ENCODE measurements around the gene SSR4. TPM values are rescaled to one million over a fixed set of nuclear protein-coding genes. Genes with fewer than 3 reads are reported as not detected.

Gene SSR4
- total and polyA plus RNA-seq, 2 of the 8 experiments (the other 6 are each of a cell fraction or from before 2014, with no cell fraction given): 168 to 642 TPM

DNA sequence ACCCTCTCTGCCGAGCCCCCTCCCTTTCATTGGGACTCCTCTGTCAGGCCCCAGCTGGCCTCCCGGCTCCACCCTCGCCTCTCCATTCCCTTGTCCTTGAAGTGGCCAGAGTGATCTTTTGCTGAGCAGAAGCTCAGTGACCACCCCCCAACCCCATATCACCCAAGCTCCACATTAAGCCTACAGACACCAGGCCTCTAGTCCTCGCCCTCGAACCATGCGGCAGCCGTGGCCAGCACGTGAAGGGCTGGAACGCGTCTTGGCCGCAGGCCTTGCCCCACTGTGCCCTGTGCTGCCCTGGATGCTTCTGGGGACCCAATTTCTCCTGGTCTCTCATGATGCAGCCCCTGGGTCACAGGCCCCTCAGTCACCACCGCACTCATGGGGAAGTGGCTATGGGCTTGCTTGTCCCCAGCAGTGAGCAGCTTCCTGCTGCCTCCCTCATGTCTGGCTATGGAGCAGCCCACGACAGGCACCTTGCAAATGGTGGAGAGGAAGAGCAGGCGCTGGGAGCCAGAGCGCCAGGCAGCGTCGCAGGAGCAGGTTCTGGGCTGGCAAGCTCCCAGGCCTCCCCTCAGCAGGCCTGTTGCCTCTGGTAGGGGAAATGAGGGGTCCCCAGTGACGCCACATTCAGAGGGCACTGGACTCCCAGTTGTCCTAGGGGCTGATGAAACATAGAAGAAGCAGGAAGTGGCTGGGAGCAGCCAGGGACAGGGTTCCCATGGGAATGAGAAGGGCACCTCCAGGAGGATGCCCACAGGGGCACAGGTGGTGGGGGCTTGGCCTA lies 14.4 kb upstream of the SSR4 start:
- 89% methylated on average over 9 of the region's 18 CpGs; no CpG with 5 or more reads in 1 of the 2 experiments for WGBS, 2 experiments (ENCODE audit: extremely low coverage in 1 of 2, insufficient coverage in 1 of 2, insufficient read length in 1 of 2, insufficient replicate concordance in 2 of 2, low coverage in 1 of 2, low lambda C conversion rate in 2 of 2, missing lambda C conversion rate in 1 of 2)
- peak overlapping the region; percentile 24; the same call in 1 of the 2 replicates for H2BK5ac ChIP-seq (ENCODE audit: low read depth, low read length)
- H4K20me1 ChIP-seq (replicated peaks in 1 of 2; ENCODE audit: control insufficient read depth in 1 of 2, insufficient read depth in 2 of 2, low read length in 2 of 2): no peaks in the 10 kb centered on the region
- H2AK5ac ChIP-seq (ENCODE audit: low read depth, low read length): no peak overlapping the region
- H3K79me2 ChIP-seq (ENCODE audit: control insufficient read depth in 1 of 2, insufficient read depth in 2 of 2, low read length in 2 of 2): no peaks in the 10 kb centered on the region
- H2BK15ac ChIP-seq (ENCODE audit: low read length): no peak overlapping the region
- ChIA-PET POLR2A (ENCODE audit: partially characterized antibody) (interaction anchor here (0.9 to 3.3 kb wide), 2 partner anchors 13 to 23 kb away, joined by 3 to 13 read pairs; no protein-coding TSS in a partner anchor), CTCF (ENCODE audit: partially characterized antibody) (interaction anchor here (1.1 to 3.0 kb wide), 6 partner anchors 9 to 127 kb away, joined by 3 to 10 read pairs (median 6); partner anchors contain the start of gene PLXNB3)
- H3K9me3 ChIP-seq (ENCODE audit: insufficient read depth in 2 of 2, low read depth in 1 of 2, low read length in 1 of 2): no peaks in the 10 kb centered on the region
- H3K4me2 ChIP-seq (ENCODE audit: insufficient read depth in 1 of 2, low read depth in 2 of 2, low read length in 2 of 2): no peak overlapping the region
- H2BK20ac ChIP-seq (ENCODE audit: low read length): no peak overlapping the region
- H2BK12ac ChIP-seq (ENCODE audit: low read depth, low read length): no peak overlapping the region
- H3K56ac ChIP-seq (replicated peaks; ENCODE audit: insufficient read length, low read depth, low read length): no peak overlapping the region
- no peak overlapping the region for H4K5ac ChIP-seq (ENCODE audit: insufficient read length, low read depth, low read length)
- no peak overlapping the region; the same call in 1 of the 2 replicates for H4K8ac ChIP-seq (ENCODE audit: extremely low read depth, insufficient read depth, low read length)
- H3K27me3 ChIP-seq (replicated peaks in 1 of 4; ENCODE audit: control insufficient read depth in 3 of 4, extremely low read depth in 1 of 4, insufficient read depth in 3 of 4, low read length in 3 of 4): no peaks in the 10 kb centered on the region
- H2BK120ac ChIP-seq (replicated peaks; ENCODE audit: low read depth, low read length): no peak overlapping the region
- H3K27ac ChIP-seq (ENCODE audit: low read depth, low read length): no peak overlapping the region
- no peaks in the 10 kb centered on the region for H3K4me1 ChIP-seq (replicated peaks in 1 of 4; ENCODE audit: control insufficient read depth in 3 of 4, insufficient read depth in 4 of 4, low read length in 3 of 4)
- H3K36me3 ChIP-seq (ENCODE audit: control insufficient read depth in 2 of 4, insufficient read depth in 4 of 4, low read length in 3 of 4): no peaks in the 10 kb centered on the region
- H3K18ac ChIP-seq (ENCODE audit: extremely low read depth, low read length): no peak overlapping the region
- no peak for FAIRE-seq
- no peak for DNase-seq (ENCODE audit: low read depth in 1 of 2, low spot score in 2 of 2)
- no peak overlapping the region for H3K4me3 ChIP-seq (ENCODE audit: extremely low read depth in 1 of 4, insufficient read depth in 2 of 4, low read depth in 3 of 4, low read length in 4 of 4)
- no peak overlapping the region for H3K23ac ChIP-seq (ENCODE audit: insufficient read length)
- H3K14ac ChIP-seq (ENCODE audit: insufficient read length): no peak overlapping the region
- H4K91ac ChIP-seq (replicated peaks; ENCODE audit: insufficient read length, low read length): no peak overlapping the region
- no peaks in the 10 kb centered on the region for H3K79me1 ChIP-seq (ENCODE audit: low read depth, low read length)
- H3K23me2 ChIP-seq (ENCODE audit: low read depth, low read length): no peaks in the 10 kb centered on the region
- H2AFZ ChIP-seq (ENCODE audit: low read length): no peak overlapping the region
- H3K9ac ChIP-seq (replicated peaks in 1 of 4; ENCODE audit: extremely low read depth in 1 of 4, low read depth in 3 of 4, low read length in 3 of 4): peak overlapping the region in 1 of 4 experiments; percentile 22; a peak in 2 of 7 replicates
- H3K4ac ChIP-seq (replicated peaks; ENCODE audit: insufficient read length, low read depth, low read length): no peak overlapping the region
- no peak for TF ChIP-seq SRF (IDR thresholded peaks at IDR 0.05; ENCODE audit: low read depth, low read length)
- TF ChIP-seq, protein P1, sequence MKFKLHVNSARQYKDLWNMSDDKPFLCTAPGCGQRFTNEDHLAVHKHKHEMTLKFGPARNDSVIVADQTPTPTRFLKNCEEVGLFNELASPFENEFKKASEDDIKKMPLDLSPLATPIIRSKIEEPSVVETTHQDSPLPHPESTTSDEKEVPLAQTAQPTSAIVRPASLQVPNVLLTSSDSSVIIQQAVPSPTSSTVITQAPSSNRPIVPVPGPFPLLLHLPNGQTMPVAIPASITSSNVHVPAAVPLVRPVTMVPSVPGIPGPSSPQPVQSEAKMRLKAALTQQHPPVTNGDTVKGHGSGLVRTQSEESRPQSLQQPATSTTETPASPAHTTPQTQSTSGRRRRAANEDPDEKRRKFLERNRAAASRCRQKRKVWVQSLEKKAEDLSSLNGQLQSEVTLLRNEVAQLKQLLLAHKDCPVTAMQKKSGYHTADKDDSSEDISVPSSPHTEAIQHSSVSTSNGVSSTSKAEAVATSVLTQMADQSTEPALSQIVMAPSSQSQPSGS (IDR thresholded peaks at IDR 0.05; ENCODE audit: low read length): no peak
- TF ChIP-seq HDAC2 (IDR thresholded peaks at IDR 0.05; ENCODE audit: borderline replicate concordance in 1 of 2, low read depth in 2 of 2, low read length in 2 of 2): no peak
- no peak for TF ChIP-seq SIRT6 (IDR thresholded peaks at IDR 0.05; ENCODE audit: low read length)
- TF ChIP-seq TBP (IDR thresholded peaks at IDR 0.05; ENCODE audit: low read depth, low read length): no peak
- no peak for TF ChIP-seq SP2 (IDR thresholded peaks at IDR 0.05; ENCODE audit: low read length)
- TF ChIP-seq, protein P2, sequence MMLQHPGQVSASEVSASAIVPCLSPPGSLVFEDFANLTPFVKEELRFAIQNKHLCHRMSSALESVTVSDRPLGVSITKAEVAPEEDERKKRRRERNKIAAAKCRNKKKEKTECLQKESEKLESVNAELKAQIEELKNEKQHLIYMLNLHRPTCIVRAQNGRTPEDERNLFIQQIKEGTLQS (IDR thresholded peaks at IDR 0.05; ENCODE audit: insufficient read depth, low read depth, low read length): no peak
- TF ChIP-seq KDM1A (IDR thresholded peaks at IDR 0.05; ENCODE audit: borderline replicate concordance, low read length): no peak
- TF ChIP-seq BRCA1 (IDR thresholded peaks at IDR 0.05; ENCODE audit: low read depth, low read length): no peak
- no peak for TF ChIP-seq CHD2 (IDR thresholded peaks at IDR 0.05; ENCODE audit: low read length)

All from H1 (cell line).